HG03354 (cell line): ENCODE measurements around the gene PRELP.
"Not testable (repeated sequence)": the region's sequence is repeated elsewhere in the genome, so short reads cannot be mapped to it uniquely, and the experiment has no call there.

Source experiments
- ATAC-seq: cut with Tn5 transposase; IDR thresholded peaks from one replicate; pipeline ENCODE4 v1.9.1; 2021; ENCODE audit warnings: mild to moderate bottlenecking; ENCODE audit not compliant: unreplicated experiment, poor library complexity, severe bottlenecking

Gene PRELP

GRCh38 chr1:203475012-203475981, at the start of gene PRELP:
Gene PRELP, plus strand, starts transcription at chr1:203475806. Its CDS starts 7,379 bp downstream, at chr1:203483185.
- no peak for ATAC-seq

GRCh38 chr1:203426366-203426765, 49.2 kb upstream of the PRELP start:
- no peak for ATAC-seq

DNA sequence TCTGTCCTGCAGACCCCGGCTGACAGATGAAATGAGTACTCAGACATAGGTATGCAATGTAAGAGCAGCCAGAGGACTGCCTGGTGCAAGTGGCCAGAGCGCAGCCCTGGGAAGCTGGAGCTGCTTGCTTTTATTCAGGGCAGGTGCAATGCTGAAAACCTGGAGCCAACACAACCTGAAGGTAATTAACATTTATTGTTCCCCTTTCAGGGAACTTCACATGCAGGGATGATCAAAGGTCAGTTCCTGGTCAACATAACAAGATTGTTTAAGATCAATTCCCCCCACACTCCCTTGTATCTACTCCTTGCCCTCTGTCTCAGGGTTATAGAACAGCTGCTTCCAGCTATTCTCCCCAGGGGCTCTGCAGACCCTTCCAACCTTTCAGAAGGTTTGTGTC, 48.7 kb upstream of the PRELP start:
- ATAC-seq = no peak

- ATAC-seq = no peak
Measured at GRCh38 chr1:203427451-203427850, 48.2 kb upstream of the PRELP start.

- ATAC-seq = no peak
Measured at GRCh38 chr1:203428981-203429599, 46.5 kb upstream of the PRELP start.

DNA sequence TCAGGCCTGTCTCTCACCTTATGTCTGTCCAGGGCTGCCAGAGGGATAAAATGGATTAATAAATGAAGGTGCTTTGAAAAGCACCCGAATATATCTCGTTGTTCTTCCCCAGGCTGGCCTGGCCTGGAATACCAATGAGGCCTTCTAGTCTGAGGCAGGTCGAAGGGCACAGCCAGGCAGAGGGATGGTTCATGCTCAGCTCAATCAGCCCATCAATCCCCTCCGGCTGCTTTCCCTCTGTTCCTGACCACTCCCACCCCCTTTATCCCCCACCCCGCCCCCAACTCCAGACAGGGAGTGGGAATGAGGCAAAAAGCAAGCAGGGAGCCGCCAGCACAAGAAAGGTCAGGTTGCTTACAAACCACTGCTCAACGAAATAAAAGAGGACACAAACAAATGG, 40.0 kb upstream of the PRELP start:
- ATAC-seq = no peak

GRCh38 chr1:203437696-203438315, 37.8 kb upstream of the PRELP start:
- no peak for ATAC-seq

DNA sequence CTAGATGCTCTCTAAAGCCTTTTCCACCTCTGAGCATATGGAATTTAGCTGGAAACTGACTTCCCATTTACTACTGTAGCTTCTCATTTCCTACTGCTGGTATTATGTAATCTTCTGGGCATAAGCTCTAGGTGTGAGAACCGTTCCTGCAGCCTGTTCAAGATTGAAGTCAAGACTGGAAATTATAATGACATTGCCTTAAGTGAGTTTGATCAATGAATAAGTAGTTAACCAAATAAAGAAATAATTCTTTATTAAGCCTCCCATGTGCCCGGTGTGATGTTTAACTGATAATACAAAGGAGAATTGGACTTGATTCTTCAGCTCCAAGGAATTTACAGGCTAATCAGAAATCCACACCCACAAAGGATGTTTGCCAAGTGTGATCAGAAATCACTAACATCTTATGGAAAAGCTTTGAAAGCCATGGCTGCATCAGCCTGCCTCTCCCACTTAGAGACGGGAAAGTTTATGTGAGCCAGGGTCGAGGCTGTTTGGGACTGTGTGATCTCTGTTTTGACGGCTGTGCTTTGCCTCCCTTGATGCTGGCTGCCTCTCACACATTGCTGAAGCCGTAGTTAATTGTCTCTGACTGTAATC, 36.4 kb upstream of the PRELP start:
- no peak for ATAC-seq

DNA sequence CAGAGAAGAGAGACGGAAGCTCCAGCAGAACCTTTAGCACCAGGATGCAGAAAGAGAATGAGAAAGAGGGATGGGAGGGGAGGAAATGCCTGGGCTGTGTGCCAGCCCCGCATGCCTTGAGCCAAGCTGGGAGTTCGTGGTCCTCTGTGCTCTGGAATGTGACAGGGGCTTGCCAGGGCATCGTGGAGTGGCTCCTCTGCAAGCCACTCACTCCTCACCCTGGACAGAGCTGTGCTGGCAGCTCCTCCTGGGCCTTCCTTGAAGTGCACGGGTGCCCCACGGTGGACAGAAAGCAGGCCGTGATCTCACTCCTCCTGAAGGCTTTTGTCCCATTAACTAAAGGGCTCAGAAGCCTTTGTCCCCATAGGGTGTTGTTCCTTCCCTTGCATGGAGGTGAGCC, 34.8 kb upstream of the PRELP start:
- ATAC-seq = no peak

GRCh38 chr1:203441766-203442165, 33.8 kb upstream of the PRELP start:
- ATAC-seq = no peak

DNA sequence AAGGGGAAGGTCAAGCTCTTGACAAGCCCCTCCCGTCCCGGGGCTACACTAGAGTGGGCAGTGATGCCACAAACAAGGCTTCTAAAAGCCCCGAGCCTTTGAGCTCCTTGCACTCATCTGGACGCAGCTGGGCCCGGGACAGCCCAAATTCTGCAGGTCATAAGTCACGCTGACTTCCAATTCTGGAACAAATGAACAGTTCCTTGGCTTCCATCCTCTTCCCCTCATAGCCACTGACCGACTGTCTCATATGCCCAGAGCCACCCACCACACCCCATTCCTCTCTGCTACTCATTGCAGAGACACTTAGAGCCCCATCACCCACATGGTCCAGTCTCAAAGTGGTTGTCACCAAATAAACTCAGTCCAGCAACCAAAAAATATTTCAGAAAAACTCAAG, 32.8 kb upstream of the PRELP start:
- ATAC-seq = no peak

- ATAC-seq = no peak
Measured at GRCh38 chr1:203443296-203443695, 32.3 kb upstream of the PRELP start.

- ATAC-seq = no peak
Measured at GRCh38 chr1:203444171-203444576, 31.4 kb upstream of the PRELP start.

- ATAC-seq = no peak
Measured at GRCh38 chr1:203447151-203447550, 28.5 kb upstream of the PRELP start.

GRCh38 chr1:203447598-203447997, 28.0 kb upstream of the PRELP start:
- not testable (repeated sequence) for ATAC-seq

DNA sequence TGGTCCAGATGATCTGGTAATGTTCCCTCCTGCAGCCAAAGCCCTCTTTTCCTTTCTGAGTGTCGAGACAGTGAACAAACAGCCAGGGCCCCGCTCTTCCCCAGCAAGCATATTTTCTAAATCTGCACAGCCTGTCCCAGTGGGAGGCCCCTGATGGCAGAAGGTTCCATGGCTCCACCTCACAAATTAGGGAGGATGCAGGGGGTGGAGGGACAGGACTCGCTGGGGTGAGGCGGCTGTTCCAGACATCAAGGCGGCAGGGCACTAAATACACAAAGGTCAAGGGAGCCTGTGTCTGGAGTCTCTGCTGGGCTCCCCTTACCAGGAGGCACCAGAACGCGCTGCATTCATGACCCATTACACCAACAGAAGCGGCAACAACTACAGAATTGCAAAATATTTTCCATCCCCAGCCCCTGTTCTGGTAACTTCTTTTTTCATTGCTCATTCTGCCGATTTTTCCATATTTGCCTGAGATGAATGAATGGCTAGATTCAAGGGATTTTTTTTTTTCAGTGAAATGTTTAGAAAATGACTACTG, 27.0 kb upstream of the PRELP start:
- ATAC-seq = no peak

DNA sequence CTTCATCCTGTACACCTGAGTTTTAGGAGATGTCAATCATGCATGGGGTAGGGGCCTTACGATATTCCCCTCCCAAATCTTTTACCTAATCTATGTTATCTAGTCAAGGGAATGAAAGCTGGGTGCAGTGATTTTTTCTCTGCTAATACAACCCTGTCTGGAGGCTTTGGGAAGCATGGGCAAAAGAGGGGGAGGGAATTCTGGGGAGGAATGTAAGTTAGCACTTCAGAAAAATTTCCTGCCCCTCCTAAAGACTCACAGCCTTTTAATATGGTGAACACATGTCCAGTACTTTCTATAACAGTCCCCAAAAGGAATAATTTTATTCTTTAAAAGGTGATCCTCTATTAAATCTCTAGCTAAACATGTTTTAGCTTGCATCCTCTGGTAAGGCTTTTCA, 25.6 kb upstream of the PRELP start:
- no peak for ATAC-seq

DNA sequence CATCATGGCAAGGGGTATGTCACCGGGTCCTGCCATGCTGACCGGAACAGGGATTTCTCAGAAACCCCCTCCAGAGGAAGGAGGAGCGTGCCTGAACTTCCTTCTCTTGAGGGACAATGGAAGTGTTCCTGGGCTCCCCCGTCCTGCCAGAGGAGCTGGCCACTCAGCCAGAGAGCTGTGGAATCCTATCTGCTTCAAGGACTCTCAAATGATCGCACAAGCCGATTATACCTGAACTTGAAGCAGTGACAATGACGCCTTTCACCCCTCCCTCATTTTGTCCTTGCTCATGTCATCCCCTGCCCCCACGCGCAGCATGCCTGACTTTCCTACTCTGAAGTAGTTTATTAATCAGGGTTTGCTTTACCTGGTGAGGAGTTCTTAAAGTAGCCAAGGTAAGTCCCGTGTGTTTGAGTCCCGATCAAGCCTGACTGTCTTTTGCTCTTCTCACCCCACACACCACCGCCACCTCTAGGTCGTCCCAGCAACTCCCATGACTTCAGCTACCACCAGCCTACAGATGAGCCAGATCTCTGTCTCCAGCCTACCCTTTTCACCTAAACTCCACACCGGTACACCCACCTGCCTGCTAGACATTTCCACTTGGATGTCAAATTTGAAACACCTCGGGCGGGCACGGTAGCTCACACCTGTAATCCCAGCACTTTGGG, 25.0 kb upstream of the PRELP start:
- no peak for ATAC-seq
